WTC11 (cell line): ENCODE measurements around the gene TMEM95. TPM values are rescaled to one million over a fixed set of nuclear protein-coding genes. Genes with fewer than 3 reads are reported as not detected.

Experiments
- ATAC-seq: fragments of 200-7000 bp; cut with Tn5 transposase; 2 replicates; pipeline ENCODE4 v1.10.0; 2021; ENCODE audit warnings: mild to moderate bottlenecking, moderate library complexity
- CTCF ChIA-PET: fragments of 300-600 bp; sonication (Branson Sonifier 250); formaldehyde crosslinking; loops from one replicate; lab custom pipeline; 2021; ENCODE audit warnings: antibody characterized with exemption; lab: Charles Lee
- POLR2A ChIA-PET: fragments of 350-600 bp; sonication (Branson Sonifier 250); formaldehyde crosslinking; loops from one replicate; lab custom pipeline; 2021; ENCODE audit warnings: antibody characterized with exemption; lab: Charles Lee
- DNase-seq: peaks from one replicate; pipeline ENCODE4 v3.0.0; 2021; ENCODE audit warnings: low spot score
- H3K27ac Mint-ChIP-seq: 2 replicates; pipeline ENCODE4 v1.8.0; 2021; ENCODE audit warnings: mixed read lengths
- H3K27me3 Mint-ChIP-seq: 2 replicates; pipeline ENCODE4 v1.8.0; 2021; ENCODE audit warnings: low read depth, mild to moderate bottlenecking, moderate library complexity, mixed read lengths
- H3K36me3 Mint-ChIP-seq: 2 replicates; pipeline ENCODE4 v1.8.0; 2021; ENCODE audit warnings: mixed read lengths
- H3K4me1 Mint-ChIP-seq: 2 replicates; pipeline ENCODE4 v1.8.0; 2022; ENCODE audit warnings: mixed read lengths
- H3K4me3 Mint-ChIP-seq: 2 replicates; pipeline ENCODE4 v1.8.0; 2021; ENCODE audit warnings: mild to moderate bottlenecking, moderate library complexity, mixed read lengths
- H3K9me3 Mint-ChIP-seq: 2 replicates; pipeline ENCODE4 v1.8.0; 2021; ENCODE audit warnings: mixed read lengths
- AFF4 ChIP-seq: sonication (generic); formaldehyde crosslinking; IDR thresholded peaks from 2 replicates; pipeline ENCODE4 v1.8.1; 2023; ENCODE audit warnings: mild to moderate bottlenecking, missing genetic modification reagents, borderline replicate concordance
- ATF1 ChIP-seq: sonication (generic); formaldehyde crosslinking; IDR thresholded peaks from 2 replicates; pipeline ENCODE4 v1.8.1; 2023; ENCODE audit warnings: mild to moderate bottlenecking, moderate library complexity, missing genetic modification reagents
- ATF3 ChIP-seq: sonication (generic); formaldehyde crosslinking; conservative IDR thresholded peaks from 2 replicates; pipeline ENCODE4 v1.8.1; 2022; ENCODE audit warnings: mild to moderate bottlenecking, missing genetic modification reagents
- CREM ChIP-seq: sonication (generic); formaldehyde crosslinking; IDR thresholded peaks from 2 replicates; pipeline ENCODE4 v1.8.1; 2022; ENCODE audit warnings: mild to moderate bottlenecking, missing genetic modification reagents, moderate library complexity
- FOXK1 ChIP-seq: sonication (generic); formaldehyde crosslinking; IDR thresholded peaks from 2 replicates; pipeline ENCODE4 v1.8.0; 2022; ENCODE audit warnings: mild to moderate bottlenecking, moderate library complexity, missing genetic modification reagents
- FOXP1 ChIP-seq: sonication (generic); formaldehyde crosslinking; IDR thresholded peaks from 2 replicates; pipeline ENCODE4 v1.8.0; 2022; ENCODE audit warnings: missing genetic modification reagents, mild to moderate bottlenecking, moderate library complexity, borderline replicate concordance
- JUN ChIP-seq: sonication (generic); formaldehyde crosslinking; IDR thresholded peaks from 2 replicates; pipeline ENCODE4 v1.8.0; 2023; ENCODE audit warnings: mild to moderate bottlenecking, missing genetic modification reagents
- MAX ChIP-seq: sonication (generic); formaldehyde crosslinking; IDR thresholded peaks from 2 replicates; pipeline ENCODE4 v1.8.0; 2022; ENCODE audit warnings: mild to moderate bottlenecking, missing genetic modification reagents
- MXD4 ChIP-seq: fragments of 250-450 bp; sonication (Bioruptor Pico); IDR thresholded peaks from 2 replicates; pipeline ENCODE4 v1.8.0; 2021; ENCODE audit warnings: mild to moderate bottlenecking, moderate library complexity, borderline replicate concordance
- NFE2L1 ChIP-seq: sonication (generic); formaldehyde crosslinking; IDR thresholded peaks from 2 replicates; pipeline ENCODE4 v1.8.1; 2023; ENCODE audit warnings: missing genetic modification reagents
- NR2C2 ChIP-seq: sonication (generic); formaldehyde crosslinking; IDR thresholded peaks from 2 replicates; pipeline ENCODE4 v1.8.0; 2022; ENCODE audit warnings: mild to moderate bottlenecking, missing genetic modification reagents
- PRRX2 ChIP-seq: fragments of 250-450 bp; sonication (Bioruptor Pico); IDR thresholded peaks from 2 replicates; pipeline ENCODE4 v1.8.0; 2021; ENCODE audit warnings: mild to moderate bottlenecking
- USF1 ChIP-seq: sonication (generic); formaldehyde crosslinking; IDR thresholded peaks from 2 replicates; pipeline ENCODE4 v1.8.0; 2022; ENCODE audit warnings: mild to moderate bottlenecking, missing genetic modification reagents
- USF2 ChIP-seq: sonication (generic); formaldehyde crosslinking; IDR thresholded peaks from 2 replicates; pipeline ENCODE4 v1.8.1; 2023; ENCODE audit warnings: mild to moderate bottlenecking, missing genetic modification reagents, moderate library complexity
- ZNF532 ChIP-seq: fragments of 250-450 bp; sonication (Bioruptor Pico); IDR thresholded peaks from 2 replicates; pipeline ENCODE4 v1.9.0; 2021; ENCODE audit warnings: mild to moderate bottlenecking, borderline replicate concordance
- total RNA-seq: library from RNA; stranded (reverse); gene quantifications from 3 replicates; pipeline ENCODE4 v1.2.3, GENCODE V29; 2021

Gene TMEM95
- total RNA-seq, 1 experiment from 2014 or later, result not detected

- TF ChIP-seq ATF3 (CRISPR knock-in tag) (no peak), NFE2L1 (CRISPR knock-in tag) (no peak; the same call in 1 of the 2 replicates), ATF1 (CRISPR knock-in tag) (no peak)
Observed at GRCh38 chr17:7383742-7384488, 29.0 kb downstream of the TMEM95 start (continued).

- ChIA-PET POLR2A (interaction anchor here (0.7 to 1.9 kb wide), 3 partner anchors 9 to 19 kb away, joined by 3 to 7 read pairs (median 4); partner anchors contain the start of genes PLSCR3 and TMEM256), CTCF (interaction anchor here (1.0 to 2.4 kb wide), 8 partner anchors 9 to 176 kb away, joined by 3 to 10 read pairs (median 4); partner anchors contain the start of genes ACAP1, PLSCR3, TMEM102 and TMEM256)
- peak overlapping the region; percentile 84; the same call in 1 of the 2 replicates for H3K27ac Mint-ChIP-seq
- peaks cover 1% of the 10 kb centered on the region; the same call in 1 of the 2 replicates for H3K9me3 Mint-ChIP-seq
- peaks cover 38% of the 10 kb centered on the region for H3K27me3 Mint-ChIP-seq
- ATAC-seq (no peak), DNase-seq (no peak)
- H3K36me3 Mint-ChIP-seq, result peaks cover 7% of the 10 kb centered on the region
- peak; percentile 2; the same call in 1 of the 2 replicates for TF ChIP-seq USF2
- no peak for TF ChIP-seq PRRX2 (CRISPR knock-in tag)
- TF ChIP-seq CREM, result 0 out of 2 replicates have a peak, but pooled peaks have one; percentile 3
- peaks cover 26% of the 10 kb centered on the region for H3K4me1 Mint-ChIP-seq
- peak overlapping the region; percentile 58 for H3K4me3 Mint-ChIP-seq
Observed at GRCh38 chr17:7384489-7385081, 29.6 kb downstream of the TMEM95 start.

- H3K27ac Mint-ChIP-seq, result no peak overlapping the region
- TF ChIP-seq JUN (CRISPR knock-in tag), result no peak
- TF ChIP-seq MAX (CRISPR knock-in tag), result no peak
- TF ChIP-seq FOXK1 (CRISPR knock-in tag), result no peak
- TF ChIP-seq ZNF532, result no peak
- TF ChIP-seq AFF4 (CRISPR knock-in tag), result no peak
- TF ChIP-seq FOXP1, result no peak
- no peak for TF ChIP-seq USF1 (CRISPR knock-in tag)
- TF ChIP-seq MXD4, result no peak
- TF ChIP-seq NR2C2 (CRISPR knock-in tag), result no peak
- TF ChIP-seq, all 79 proteins: peak for 0
- Mint-ChIP-seq H3K27me3 (no peaks in the 10 kb centered on the region), H3K36me3 (peaks cover 20% of the 10 kb centered on the region), H3K9me3 (no peaks in the 10 kb centered on the region), H3K4me1 (peaks cover 10% of the 10 kb centered on the region), H3K4me3 (no peak overlapping the region)
- CTCF ChIA-PET, result no interaction called here
- DNase-seq (no peak), ATAC-seq (no peak)
- POLR2A ChIA-PET, result no interaction called here
Observed at GRCh38 chr17:7388856-7389255, 33.9 kb downstream of the TMEM95 start.
